ENCODE measurements around the gene MAGEB4.

Gene MAGEB4

DNA sequence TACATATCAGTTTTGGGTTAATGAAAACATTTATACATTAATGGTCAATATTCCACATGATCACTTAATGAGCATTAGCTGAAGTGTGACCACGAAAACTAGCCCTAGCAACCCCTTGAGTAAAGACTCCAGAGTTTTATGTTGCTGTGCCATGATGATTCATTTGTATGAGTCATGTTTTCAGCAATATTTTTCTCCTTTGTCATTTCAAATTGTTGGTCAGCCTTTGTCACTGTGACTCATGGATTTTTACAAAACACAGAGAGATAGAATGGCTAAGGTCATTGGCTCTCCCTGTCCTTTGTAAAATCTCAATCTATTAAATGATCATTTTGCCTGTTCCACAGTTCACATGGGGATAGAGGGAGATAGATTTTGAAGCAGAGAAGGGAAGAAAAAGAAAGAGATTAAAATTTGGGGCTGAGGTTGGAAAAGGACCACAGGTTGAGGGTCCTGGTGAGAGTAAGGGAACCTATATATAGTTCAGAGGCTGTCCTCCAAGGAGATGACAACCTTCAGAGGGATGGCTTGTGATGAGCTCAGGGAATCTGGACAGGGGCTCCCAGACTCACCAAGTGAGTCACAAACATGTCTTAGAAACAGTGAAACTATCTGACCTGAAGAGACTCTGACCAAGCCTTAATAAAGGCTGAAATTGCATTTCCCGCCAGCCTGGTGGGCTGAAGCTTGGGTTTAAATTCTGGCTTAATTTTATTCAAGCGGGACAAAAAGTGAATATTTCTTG is 41.8 kb downstream of the MAGEB4 start:
- DNase-seq: no peak

All from hippocampal formation (tissue), 2 donors.